Neural cell (in vitro differentiated cells): Measurements from ENCODE around the gene ELP4. TPM values are rescaled to one million over a fixed set of nuclear protein-coding genes. Genes with fewer than 3 reads are reported as not detected.
A peak's percentile ranks its signal among the peaks of the same experiment; 100 is the strongest.

Experiments
- H2AFZ ChIP-seq: fragments of 200-600, 300-800 bp; sonication (generic), shearing (Covaris generic); 2 replicates; pipeline ENCODE4 v1.6.0; 2014; ENCODE audit warnings: low read depth, mild to moderate bottlenecking, antibody characterized with exemption, low read length, moderate library complexity
- H3F3A ChIP-seq: fragments of 200-600 bp; shearing (Covaris generic); 2 replicates; pipeline ENCODE4 v1.6.1; 2016; ENCODE audit warnings: mild to moderate bottlenecking, moderate library complexity, mixed read lengths, antibody characterized with exemption, low read length; ENCODE audit not compliant: insufficient read depth, poor library complexity, severe bottlenecking
- H3K27ac ChIP-seq: fragments of 200-600, 300-800 bp; sonication (generic), shearing (Covaris generic); 2 replicates; pipeline ENCODE4 v1.5.1; 2014; ENCODE audit warnings: mild to moderate bottlenecking, low read length, moderate library complexity
- H3K27me3 ChIP-seq: fragments of 300-800, 200-600 bp; sonication (generic), shearing (Covaris generic); 2 replicates; pipeline ENCODE4 v1.6.0; 2014; ENCODE audit warnings: mild to moderate bottlenecking, low read depth, low read length, moderate library complexity; ENCODE audit not compliant: insufficient read depth
- H3K36me3 ChIP-seq: fragments of 300-800, 200-600 bp; sonication (generic), shearing (Covaris generic); 2 replicates; pipeline ENCODE4 v1.5.1; 2014; ENCODE audit warnings: mild to moderate bottlenecking, antibody characterized with exemption, low read length, moderate library complexity; ENCODE audit not compliant: insufficient read depth
- H3K4me2 ChIP-seq: fragments of 300-800, 200-600 bp; sonication (generic), shearing (Covaris generic); 2 replicates; pipeline ENCODE4 v1.6.0; 2014; ENCODE audit warnings: mild to moderate bottlenecking, low read length
- H3K4me3 ChIP-seq: fragments of 300-800, 200-600 bp; sonication (generic), shearing (Covaris generic); 2 replicates; pipeline ENCODE4 v1.5.1; 2014; ENCODE audit warnings: mild to moderate bottlenecking, low read length, moderate library complexity
- H3K79me2 ChIP-seq: fragments of 200-600 bp; shearing (Covaris generic); replicated peaks from 2 replicates; pipeline ENCODE4 v1.6.0; 2014; ENCODE audit warnings: mild to moderate bottlenecking, low read length, moderate library complexity; ENCODE audit not compliant: insufficient read depth
- H3K9ac ChIP-seq: fragments of 300-800, 200-600 bp; sonication (generic), shearing (Covaris generic); 2 replicates; pipeline ENCODE4 v1.6.1; 2016; ENCODE audit warnings: mild to moderate bottlenecking, low read length, mixed read lengths
- H3K9me2 ChIP-seq: fragments of 200-600 bp; shearing (Covaris generic); 2 replicates; pipeline ENCODE4 v1.6.1; 2016; ENCODE audit warnings: mild to moderate bottlenecking, low read length, mixed read lengths; ENCODE audit not compliant: insufficient read depth
- H3K9me3 ChIP-seq: fragments of 200-600, 300-800 bp; sonication (generic), shearing (Covaris generic); 2 replicates; pipeline ENCODE4 v1.6.1; 2016; ENCODE audit warnings: mild to moderate bottlenecking, mixed run types, low read length, moderate library complexity, mixed read lengths
- H4K20me1 ChIP-seq: fragments of 200-600 bp; shearing (Covaris generic); 2 replicates; pipeline ENCODE4 v1.6.1; 2016; ENCODE audit warnings: mild to moderate bottlenecking, mixed run types; ENCODE audit not compliant: insufficient read depth
- EP300 ChIP-seq: fragments of 450-650 bp; conservative IDR thresholded peaks from 2 replicates; pipeline ENCODE4 v1.6.1; 2014; ENCODE audit warnings: antibody characterized with exemption, mild to moderate bottlenecking, moderate library complexity; ENCODE audit not compliant: poor library complexity, severe bottlenecking
- EZH2 ChIP-seq: fragments of 200-600, 300-800 bp; shearing (Covaris generic), sonication (generic); IDR thresholded peaks from 2 replicates; pipeline ENCODE4 v1.6.1; 2014; ENCODE audit warnings: antibody characterized with exemption, low read length, borderline replicate concordance, mild to moderate bottlenecking; ENCODE audit not compliant: insufficient read depth, poor library complexity, severe bottlenecking
- MXI1 ChIP-seq: fragments of 450-650 bp; conservative IDR thresholded peaks from 2 replicates; pipeline ENCODE4 v1.6.1; 2014; ENCODE audit warnings: antibody characterized with exemption, mild to moderate bottlenecking; ENCODE audit not compliant: poor library complexity, severe bottlenecking
- POLR2AphosphoS5 ChIP-seq: IDR thresholded peaks from 2 replicates; pipeline ENCODE4 v1.6.1; 2012
- RAD21 ChIP-seq: fragments of 450-650 bp; conservative IDR thresholded peaks from 2 replicates; pipeline ENCODE4 v1.6.1; 2014; ENCODE audit warnings: antibody characterized with exemption, mild to moderate bottlenecking, moderate library complexity
- REST ChIP-seq: IDR thresholded peaks from 2 replicates; pipeline ENCODE4 v1.6.1; 2012; ENCODE audit warnings: borderline replicate concordance
- SMC3 ChIP-seq: fragments of 450-650 bp; conservative IDR thresholded peaks from 2 replicates; pipeline ENCODE4 v1.6.1; 2014; ENCODE audit warnings: antibody characterized with exemption, mild to moderate bottlenecking, moderate library complexity; ENCODE audit not compliant: poor library complexity
- TAF1 ChIP-seq: IDR thresholded peaks from 2 replicates; pipeline ENCODE4 v1.6.1; 2012; ENCODE audit warnings: low read depth
- polyA plus RNA-seq: library from polyadenylated mRNA; depleted of rRNA; stranded (reverse); fragments of >200 nt; gene quantifications from 2 replicates; pipeline ENCODE4 v1.2.3, GENCODE V29; 2014
- TF ChIP-seq, protein P1 (sequence below): fragments of 450-650 bp; IDR thresholded peaks from 2 replicates; pipeline ENCODE4 v1.5.1; 2014; ENCODE audit warnings: antibody characterized with exemption, mild to moderate bottlenecking, moderate library complexity; ENCODE audit not compliant: poor library complexity, severe bottlenecking

ELP4 gene
- polyA plus RNA-seq, 1 donor from 2014 or later, result 30.4 TPM

- H3K9me3 ChIP-seq, result no peaks in the 10 kb centered on the region
- no peak for TF ChIP-seq TAF1
- no peak for TF ChIP-seq MXI1
- no peak for TF ChIP-seq EZH2
- no peak for TF ChIP-seq REST
- TF ChIP-seq SMC3, result no peak
- TF ChIP-seq POLR2AphosphoS5, result no peak
- no peak for TF ChIP-seq RAD21
- H3K27ac ChIP-seq, result peak overlapping the region; percentile 10
- H3K79me2 ChIP-seq, result no peaks in the 10 kb centered on the region
- H2AFZ ChIP-seq, result no peak overlapping the region
- no peak overlapping the region for H3K4me2 ChIP-seq
- peak overlapping the region; percentile 14 for H3K4me3 ChIP-seq
- no peaks in the 10 kb centered on the region for H3K9me2 ChIP-seq
- no peak overlapping the region for H3K9ac ChIP-seq
- H3F3A ChIP-seq, result no peaks in the 10 kb centered on the region
- no peaks in the 10 kb centered on the region for H3K27me3 ChIP-seq
- H3K36me3 ChIP-seq, result no peaks in the 10 kb centered on the region
- H4K20me1 ChIP-seq, result no peaks in the 10 kb centered on the region
Measured at GRCh38 chr11:31780480-31780971, 271.0 kb downstream of the ELP4 start.

GRCh38 chr11:31782257-31782656 is 272.7 kb downstream of the ELP4 start:
- H3K79me2 ChIP-seq, result no peaks in the 10 kb centered on the region
- no peaks in the 10 kb centered on the region for H3F3A ChIP-seq
- no peaks in the 10 kb centered on the region for H3K9me2 ChIP-seq
- no peak overlapping the region for H3K9ac ChIP-seq
- no peak for TF ChIP-seq POLR2AphosphoS5
- TF ChIP-seq, protein P1, sequence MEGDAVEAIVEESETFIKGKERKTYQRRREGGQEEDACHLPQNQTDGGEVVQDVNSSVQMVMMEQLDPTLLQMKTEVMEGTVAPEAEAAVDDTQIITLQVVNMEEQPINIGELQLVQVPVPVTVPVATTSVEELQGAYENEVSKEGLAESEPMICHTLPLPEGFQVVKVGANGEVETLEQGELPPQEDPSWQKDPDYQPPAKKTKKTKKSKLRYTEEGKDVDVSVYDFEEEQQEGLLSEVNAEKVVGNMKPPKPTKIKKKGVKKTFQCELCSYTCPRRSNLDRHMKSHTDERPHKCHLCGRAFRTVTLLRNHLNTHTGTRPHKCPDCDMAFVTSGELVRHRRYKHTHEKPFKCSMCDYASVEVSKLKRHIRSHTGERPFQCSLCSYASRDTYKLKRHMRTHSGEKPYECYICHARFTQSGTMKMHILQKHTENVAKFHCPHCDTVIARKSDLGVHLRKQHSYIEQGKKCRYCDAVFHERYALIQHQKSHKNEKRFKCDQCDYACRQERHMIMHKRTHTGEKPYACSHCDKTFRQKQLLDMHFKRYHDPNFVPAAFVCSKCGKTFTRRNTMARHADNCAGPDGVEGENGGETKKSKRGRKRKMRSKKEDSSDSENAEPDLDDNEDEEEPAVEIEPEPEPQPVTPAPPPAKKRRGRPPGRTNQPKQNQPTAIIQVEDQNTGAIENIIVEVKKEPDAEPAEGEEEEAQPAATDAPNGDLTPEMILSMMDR, result no peak
- TF ChIP-seq TAF1, result no peak
- H3K4me3 ChIP-seq, result no peak overlapping the region
- H4K20me1 ChIP-seq, result no peaks in the 10 kb centered on the region
- H3K27me3 ChIP-seq, result no peaks in the 10 kb centered on the region
- H3K27ac ChIP-seq, result no peak overlapping the region
- no peak overlapping the region for H3K4me2 ChIP-seq
- no peaks in the 10 kb centered on the region for H3K36me3 ChIP-seq
- no peaks in the 10 kb centered on the region for H3K9me3 ChIP-seq
- H2AFZ ChIP-seq, result no peak overlapping the region

- H3K9me2 ChIP-seq, result no peaks in the 10 kb centered on the region
- no peaks in the 10 kb centered on the region for H3K36me3 ChIP-seq
- no peak overlapping the region for H3K4me3 ChIP-seq
- H3K9me3 ChIP-seq, result no peaks in the 10 kb centered on the region
- no peak overlapping the region for H2AFZ ChIP-seq
- H3K4me2 ChIP-seq, result no peak overlapping the region
- H3K27ac ChIP-seq, result no peak overlapping the region
- no peaks in the 10 kb centered on the region for H3K27me3 ChIP-seq
- no peaks in the 10 kb centered on the region for H4K20me1 ChIP-seq
- no peaks in the 10 kb centered on the region for H3K79me2 ChIP-seq
- H3F3A ChIP-seq, result no peaks in the 10 kb centered on the region
- TF ChIP-seq POLR2AphosphoS5, result no peak
- no peak for TF ChIP-seq RAD21
- TF ChIP-seq, protein P1, result no peak
- TF ChIP-seq REST, result no peak
- TF ChIP-seq EZH2, result no peak
- TF ChIP-seq EP300, result no peak
- no peak for TF ChIP-seq SMC3
- TF ChIP-seq MXI1, result no peak
- TF ChIP-seq TAF1, result no peak
- no peak overlapping the region for H3K9ac ChIP-seq
Measured at GRCh38 chr11:31783252-31783651, 273.7 kb downstream of the ELP4 start.
